Measurements from ENCODE around the gene CPED1.
"Not testable (repeated sequence)": the region's sequence is repeated elsewhere in the genome, so short reads cannot be mapped to it uniquely, and the experiment has no call there.

CPED1 gene

GRCh38 chr7:121123032-121123431 is 134.5 kb downstream of the CPED1 start:
- H3K27ac ChIP-seq (ENCODE audit: extremely low read depth, low read depth, low read length), result no peak overlapping the region
- no peak overlapping the region for H3K4me3 ChIP-seq (ENCODE audit: low read depth, low read length)
- H3K9me3 ChIP-seq (ENCODE audit: control insufficient read depth, insufficient read depth, low read depth, low read length), result no peaks in the 10 kb centered on the region
- ChIA-PET POLR2A (no interaction called here), CTCF (no interaction called here)
- H3K36me3 ChIP-seq (ENCODE audit: control insufficient read depth in 2 of 2, insufficient read depth in 1 of 2, low read length in 2 of 2), result no peaks in the 10 kb centered on the region
- peaks cover 4% of the 10 kb centered on the region for H3K4me1 ChIP-seq (ENCODE audit: control insufficient read depth, insufficient read depth, low read length)
- TF ChIP-seq, protein P1, sequence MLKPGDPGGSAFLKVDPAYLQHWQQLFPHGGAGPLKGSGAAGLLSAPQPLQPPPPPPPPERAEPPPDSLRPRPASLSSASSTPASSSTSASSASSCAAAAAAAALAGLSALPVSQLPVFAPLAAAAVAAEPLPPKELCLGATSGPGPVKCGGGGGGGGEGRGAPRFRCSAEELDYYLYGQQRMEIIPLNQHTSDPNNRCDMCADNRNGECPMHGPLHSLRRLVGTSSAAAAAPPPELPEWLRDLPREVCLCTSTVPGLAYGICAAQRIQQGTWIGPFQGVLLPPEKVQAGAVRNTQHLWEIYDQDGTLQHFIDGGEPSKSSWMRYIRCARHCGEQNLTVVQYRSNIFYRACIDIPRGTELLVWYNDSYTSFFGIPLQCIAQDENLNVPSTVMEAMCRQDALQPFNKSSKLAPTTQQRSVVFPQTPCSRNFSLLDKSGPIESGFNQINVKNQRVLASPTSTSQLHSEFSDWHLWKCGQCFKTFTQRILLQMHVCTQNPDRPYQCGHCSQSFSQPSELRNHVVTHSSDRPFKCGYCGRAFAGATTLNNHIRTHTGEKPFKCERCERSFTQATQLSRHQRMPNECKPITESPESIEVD (tag by site-specific recombination; IDR thresholded peaks at IDR 0.05), result peak; percentile 58
- TF ChIP-seq YY1 (tag by site-specific recombination; IDR thresholded peaks at IDR 0.05), result no peak

DNA sequence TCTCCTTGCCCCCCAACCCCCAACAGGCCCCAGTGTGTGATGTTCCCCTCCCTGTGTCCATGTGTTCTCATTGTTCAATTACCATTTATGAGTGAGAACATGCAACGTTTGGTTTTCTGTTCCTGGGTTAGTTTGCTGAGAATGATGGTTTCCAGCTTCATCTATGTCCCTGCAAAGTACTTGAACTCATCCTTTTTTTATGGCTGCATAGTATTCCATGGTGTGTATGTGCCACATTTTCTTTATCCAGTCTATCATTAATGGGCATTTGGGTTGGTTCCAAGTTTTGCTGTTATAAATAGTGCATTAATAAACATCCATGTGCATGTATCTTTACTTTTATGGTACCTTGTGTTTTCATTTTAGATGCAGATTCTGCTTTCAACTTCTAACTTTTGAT is 136.9 kb downstream of the CPED1 start:
- POLR2A ChIA-PET; H3K4me3 ChIP-seq (ENCODE audit: low read depth, low read length); H3K4me1 ChIP-seq (ENCODE audit: control insufficient read depth, insufficient read depth, low read length); H3K9me3 ChIP-seq (ENCODE audit: control insufficient read depth, insufficient read depth, low read depth, low read length); H3K36me3 ChIP-seq (ENCODE audit: control insufficient read depth in 2 of 2, insufficient read depth in 1 of 2, low read length in 2 of 2); H3K27ac ChIP-seq (ENCODE audit: extremely low read depth, low read depth, low read length): not testable (repeated sequence)
- TF ChIP-seq, protein P2, sequence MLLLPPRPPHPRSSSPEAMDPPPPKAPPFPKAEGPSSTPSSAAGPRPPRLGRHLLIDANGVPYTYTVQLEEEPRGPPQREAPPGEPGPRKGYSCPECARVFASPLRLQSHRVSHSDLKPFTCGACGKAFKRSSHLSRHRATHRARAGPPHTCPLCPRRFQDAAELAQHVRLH (tag by site-specific recombination; IDR thresholded peaks at IDR 0.05), result 0 out of 2 replicates have a peak, but pooled peaks have one; percentile 23
- peak; percentile 90 for TF ChIP-seq ZNF146 (tag by site-specific recombination; IDR thresholded peaks at IDR 0.05)
- CTCF ChIA-PET, result interaction anchor here (0.7 kb wide), 1 partner anchor 252 kb away, joined by 4 read pairs; no protein-coding TSS in a partner anchor

DNA sequence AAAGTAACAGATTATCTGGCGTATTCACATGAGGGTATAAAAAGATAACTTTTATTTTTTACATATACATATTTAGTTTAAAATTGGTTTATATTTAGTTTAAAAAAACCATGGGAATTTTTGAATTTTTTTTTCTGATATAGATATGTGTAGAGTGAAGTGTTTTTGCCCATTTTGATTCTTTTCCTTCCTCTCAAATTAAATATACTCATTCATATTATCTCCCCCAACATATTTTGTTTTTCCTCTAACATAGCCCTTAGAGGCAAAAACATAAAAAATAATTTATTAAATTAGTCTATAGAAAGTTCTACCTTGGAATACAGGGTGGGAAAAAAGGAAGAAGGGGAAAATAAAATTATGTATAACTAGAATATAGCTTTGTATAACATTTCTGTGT is 137.7 kb downstream of the CPED1 start:
- H3K4me3 ChIP-seq (ENCODE audit: low read depth, low read length), result no peak overlapping the region
- ChIA-PET POLR2A (no interaction called here), CTCF (interaction anchor here (0.6 to 1.0 kb wide), 3 partner anchors 135 to 795 kb away, joined by 3 to 4 read pairs (median 3); no protein-coding TSS in a partner anchor)
- H3K27ac ChIP-seq (ENCODE audit: extremely low read depth, low read depth, low read length), result no peak overlapping the region
- TF ChIP-seq OSR2 (tag by site-specific recombination; IDR thresholded peaks at IDR 0.05) (no peak), AEBP2 (tag by site-specific recombination; IDR thresholded peaks at IDR 0.05; ENCODE audit: borderline replicate concordance) (no peak), SCRT1 (tag by site-specific recombination; IDR thresholded peaks at IDR 0.05; ENCODE audit: borderline replicate concordance) (no peak), ZNF658 (tag by site-specific recombination; IDR thresholded peaks at IDR 0.05) (no peak), BCL11B (tag by site-specific recombination; IDR thresholded peaks at IDR 0.05; ENCODE audit: low read depth) (no peak), ZNF248 (tag by site-specific recombination; IDR thresholded peaks at IDR 0.05) (no peak), ZNF324 (tag by site-specific recombination; IDR thresholded peaks at IDR 0.05) (no peak), ZNF792 (tag by site-specific recombination; IDR thresholded peaks at IDR 0.05) (no peak), ZNF548 (tag by site-specific recombination; IDR thresholded peaks at IDR 0.05) (no peak), ZNF501 (tag by site-specific recombination; IDR thresholded peaks at IDR 0.05) (no peak), ZNF561 (tag by site-specific recombination; IDR thresholded peaks at IDR 0.05; ENCODE audit: borderline replicate concordance) (no peak), ZNF223 (tag by site-specific recombination; IDR thresholded peaks at IDR 0.05) (no peak), ZNF394 (tag by site-specific recombination; IDR thresholded peaks at IDR 0.05; ENCODE audit: borderline replicate concordance) (no peak), ZNF701 (tag by site-specific recombination; IDR thresholded peaks at IDR 0.05) (no peak)
- TF ChIP-seq, protein P3, sequence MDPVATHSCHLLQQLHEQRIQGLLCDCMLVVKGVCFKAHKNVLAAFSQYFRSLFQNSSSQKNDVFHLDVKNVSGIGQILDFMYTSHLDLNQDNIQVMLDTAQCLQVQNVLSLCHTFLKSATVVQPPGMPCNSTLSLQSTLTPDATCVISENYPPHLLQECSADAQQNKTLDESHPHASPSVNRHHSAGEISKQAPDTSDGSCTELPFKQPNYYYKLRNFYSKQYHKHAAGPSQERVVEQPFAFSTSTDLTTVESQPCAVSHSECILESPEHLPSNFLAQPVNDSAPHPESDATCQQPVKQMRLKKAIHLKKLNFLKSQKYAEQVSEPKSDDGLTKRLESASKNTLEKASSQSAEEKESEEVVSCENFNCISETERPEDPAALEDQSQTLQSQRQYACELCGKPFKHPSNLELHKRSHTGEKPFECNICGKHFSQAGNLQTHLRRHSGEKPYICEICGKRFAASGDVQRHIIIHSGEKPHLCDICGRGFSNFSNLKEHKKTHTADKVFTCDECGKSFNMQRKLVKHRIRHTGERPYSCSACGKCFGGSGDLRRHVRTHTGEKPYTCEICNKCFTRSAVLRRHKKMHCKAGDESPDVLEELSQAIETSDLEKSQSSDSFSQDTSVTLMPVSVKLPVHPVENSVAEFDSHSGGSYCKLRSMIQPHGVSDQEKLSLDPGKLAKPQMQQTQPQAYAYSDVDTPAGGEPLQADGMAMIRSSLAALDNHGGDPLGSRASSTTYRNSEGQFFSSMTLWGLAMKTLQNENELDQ (tag by site-specific recombination; IDR thresholded peaks at IDR 0.05; ENCODE audit: low read depth), result no peak
- no peaks in the 10 kb centered on the region for H3K36me3 ChIP-seq (ENCODE audit: control insufficient read depth in 2 of 2, insufficient read depth in 1 of 2, low read length in 2 of 2)
- no peaks in the 10 kb centered on the region for H3K4me1 ChIP-seq (ENCODE audit: control insufficient read depth, insufficient read depth, low read length)
- no peaks in the 10 kb centered on the region for H3K9me3 ChIP-seq (ENCODE audit: control insufficient read depth, insufficient read depth, low read depth, low read length)
